Measurements from ENCODE around the gene NBEAL1.
"Not testable (repeated sequence)": the region's sequence is repeated elsewhere in the genome, so short reads cannot be mapped to it uniquely, and the experiment has no call there.

The NBEAL1 gene

GRCh38 chr2:203039211-203039610 lies 24.5 kb downstream of the NBEAL1 start:
- not testable (repeated sequence) for DNase-seq, ATAC-seq

- DNase-seq = no peak
- ATAC-seq = no peak
These were observed 26.4 kb downstream of the NBEAL1 start for GRCh38 chr2:203040966-203041521.

GRCh38 chr2:203042178-203042577 lies 27.5 kb downstream of the NBEAL1 start:
- no peak for ATAC-seq
- DNase-seq = no peak

- DNase-seq (no peak), ATAC-seq (no peak)
These were observed 28.6 kb downstream of the NBEAL1 start for GRCh38 chr2:203043226-203043625.

DNA sequence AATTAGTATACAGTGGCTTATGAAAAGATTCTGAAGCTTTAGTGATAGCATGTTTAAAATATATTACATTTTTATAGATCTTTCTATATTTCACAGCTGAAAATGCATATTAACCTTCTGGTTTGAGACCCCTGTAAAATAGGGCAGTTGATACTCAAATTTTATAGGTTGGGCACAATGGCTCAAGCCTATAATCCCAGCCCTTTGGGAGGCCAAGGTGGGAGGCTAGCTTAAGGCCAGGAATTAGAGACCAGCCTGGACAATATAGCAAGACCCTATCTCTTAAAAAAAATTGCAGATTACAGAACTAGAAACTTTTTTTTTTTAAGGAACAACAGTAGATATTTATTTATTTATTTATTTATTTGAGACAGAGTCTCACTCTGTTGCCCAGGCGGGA lies 31.2 kb downstream of the NBEAL1 start:
- DNase-seq = no peak
- no peak for ATAC-seq

DNA sequence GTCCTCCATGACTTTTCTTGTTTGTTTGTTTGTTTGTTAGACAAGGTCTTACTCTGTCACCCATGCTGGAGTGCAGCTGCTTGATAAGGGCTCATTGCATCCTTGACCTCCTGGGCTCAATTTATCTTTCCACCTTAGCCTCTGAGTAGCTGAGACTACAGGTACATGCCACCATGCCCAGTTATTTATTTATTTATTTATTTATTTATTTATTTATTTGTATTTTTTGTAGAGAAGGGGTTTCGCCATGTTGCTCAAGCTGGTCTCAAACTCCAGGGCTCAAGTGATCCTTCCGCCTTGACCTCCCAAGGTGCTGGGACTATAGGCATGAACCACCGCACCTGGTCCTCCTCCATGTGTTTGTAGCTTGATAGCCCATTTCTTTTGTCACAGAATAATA lies 37.9 kb downstream of the NBEAL1 start:
- no peak for ATAC-seq
- DNase-seq = no peak

- DNase-seq = no peak
- no peak for ATAC-seq
These were observed 45.0 kb downstream of the NBEAL1 start for GRCh38 chr2:203059567-203060240.

- no peak for DNase-seq
- ATAC-seq = no peak
These were observed 46.7 kb downstream of the NBEAL1 start for GRCh38 chr2:203061346-203061745.

DNA sequence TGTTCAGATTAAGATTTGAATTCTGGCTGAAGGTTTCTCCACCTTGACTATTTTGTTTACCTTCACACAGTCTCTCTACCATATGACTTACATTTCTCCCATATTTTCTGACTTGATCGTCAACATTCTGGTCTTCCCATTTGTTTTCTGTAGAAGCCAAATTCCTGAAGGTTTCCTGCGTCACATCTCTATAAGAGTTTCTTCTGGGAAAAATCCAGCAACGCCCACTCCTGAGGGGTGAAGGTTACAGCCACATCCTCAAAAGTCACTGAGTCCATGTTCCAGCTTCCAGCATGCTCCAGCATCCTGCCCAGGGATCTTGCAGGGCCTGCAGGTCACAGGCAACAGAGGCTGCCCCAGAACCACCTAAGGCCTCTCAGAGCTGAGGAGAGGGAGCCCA lies 47.5 kb downstream of the NBEAL1 start:
- ATAC-seq (no peak), DNase-seq (no peak)

DNA sequence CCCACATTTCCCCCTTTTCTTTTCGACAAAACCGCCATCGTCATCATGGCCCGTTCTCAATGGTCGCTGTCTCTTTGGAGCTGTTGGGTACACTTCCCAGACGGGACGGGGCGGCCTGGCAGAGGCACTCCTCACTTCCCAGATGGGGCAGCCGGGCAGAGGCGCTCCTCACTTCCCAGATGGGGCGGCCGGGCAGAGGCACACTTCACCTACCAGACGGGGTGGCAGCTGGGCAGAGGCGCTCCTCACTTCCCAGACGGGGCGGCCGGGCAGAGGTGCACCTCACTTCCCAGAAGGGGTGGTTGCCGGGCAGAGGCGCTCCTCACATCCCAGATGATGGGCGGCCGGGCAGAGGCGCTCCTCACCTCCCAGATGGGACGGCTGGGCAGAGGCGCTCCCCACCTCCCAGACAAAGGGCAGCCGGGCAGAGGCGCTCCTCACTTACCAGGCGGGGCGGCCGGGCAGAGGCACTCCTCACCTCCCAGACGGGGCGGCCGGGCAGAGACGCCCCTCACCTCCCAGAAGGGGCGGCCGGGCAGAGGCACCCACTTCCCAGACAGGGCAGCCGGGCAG lies 51.9 kb downstream of the NBEAL1 start:
- DNase-seq, ATAC-seq: not testable (repeated sequence)

- DNase-seq (no peak), ATAC-seq (no peak)
These were observed 56.0 kb downstream of the NBEAL1 start for GRCh38 chr2:203070701-203071100.

DNA sequence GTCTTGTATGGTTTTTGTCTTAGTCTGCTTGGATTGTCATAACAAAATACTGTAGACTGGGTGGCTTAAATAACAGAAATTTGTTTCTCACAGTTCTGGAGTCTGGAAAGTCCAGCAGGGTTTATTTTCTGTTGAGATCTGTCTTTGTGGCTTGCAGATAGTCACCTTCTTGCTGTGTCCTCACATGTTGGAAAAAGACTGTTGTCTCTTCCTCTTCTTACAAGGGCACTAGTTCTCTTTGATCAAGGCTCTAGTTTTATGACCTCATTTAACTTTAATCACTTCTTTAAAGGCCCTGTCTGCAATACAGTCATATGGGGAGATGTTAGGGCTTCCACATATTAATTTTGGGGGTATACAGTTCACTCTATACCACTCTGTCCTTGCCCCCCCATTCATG lies 56.5 kb downstream of the NBEAL1 start:
- ATAC-seq (peak; percentile 63), DNase-seq (no peak)

GRCh38 chr2:203072371-203072770 lies 57.7 kb downstream of the NBEAL1 start:
- ATAC-seq (no peak), DNase-seq (no peak)

- ATAC-seq = no peak
- no peak for DNase-seq
These were observed 62.8 kb downstream of the NBEAL1 start for GRCh38 chr2:203077451-203077850.

DNA sequence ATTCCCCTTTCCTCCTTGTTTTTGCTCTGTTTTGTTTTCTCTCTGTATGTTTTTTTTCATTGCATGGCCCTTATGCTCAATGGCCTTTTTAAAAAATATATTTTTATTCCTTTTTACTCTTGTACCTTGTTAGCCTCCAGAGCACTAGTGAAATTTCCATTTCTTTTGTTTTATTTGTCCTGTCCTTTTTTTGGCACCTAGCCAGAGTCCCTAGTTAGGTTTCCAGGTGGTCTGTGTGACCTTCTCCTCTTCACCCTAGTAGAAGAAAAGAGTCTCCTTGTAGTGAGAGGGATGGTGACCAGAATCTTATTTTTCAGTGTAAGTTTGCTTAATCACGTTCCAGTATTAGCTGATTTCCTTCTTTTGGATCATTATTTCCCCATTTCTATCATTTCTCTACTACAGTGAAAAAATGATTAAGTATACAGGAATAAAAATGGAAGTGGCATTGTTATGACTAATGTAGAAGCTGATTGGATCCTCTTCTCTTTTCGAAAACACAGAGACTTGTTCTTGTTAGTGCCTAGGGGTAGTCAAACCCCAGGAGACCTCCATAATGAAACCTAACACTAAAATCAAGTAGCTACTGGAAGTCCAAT lies 65.9 kb downstream of the NBEAL1 start:
- DNase-seq = no peak
- no peak for ATAC-seq

- no peak for ATAC-seq
- DNase-seq = no peak
These were observed 68.7 kb downstream of the NBEAL1 start for GRCh38 chr2:203083328-203083727.

DNA sequence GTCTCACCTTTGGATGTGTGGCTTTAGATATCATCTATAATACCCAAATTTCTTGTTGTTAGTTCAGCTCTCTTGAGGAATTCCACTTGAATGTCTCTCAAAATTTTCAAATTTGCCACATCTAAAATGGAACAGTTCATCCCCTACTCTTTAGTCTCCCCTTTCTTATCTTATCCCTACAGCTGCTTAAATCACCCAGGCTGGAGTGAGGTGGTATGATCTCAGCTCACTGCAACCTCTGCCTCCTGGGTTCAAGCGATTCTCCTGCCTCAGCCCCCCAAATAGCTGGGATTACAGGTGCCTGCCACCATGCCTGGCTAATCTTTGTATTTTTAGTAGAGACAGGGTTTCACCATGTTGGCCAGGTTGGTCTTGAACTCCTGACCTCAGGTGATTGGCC lies 71.7 kb downstream of the NBEAL1 start:
- not testable (repeated sequence) for DNase-seq, ATAC-seq

DNA sequence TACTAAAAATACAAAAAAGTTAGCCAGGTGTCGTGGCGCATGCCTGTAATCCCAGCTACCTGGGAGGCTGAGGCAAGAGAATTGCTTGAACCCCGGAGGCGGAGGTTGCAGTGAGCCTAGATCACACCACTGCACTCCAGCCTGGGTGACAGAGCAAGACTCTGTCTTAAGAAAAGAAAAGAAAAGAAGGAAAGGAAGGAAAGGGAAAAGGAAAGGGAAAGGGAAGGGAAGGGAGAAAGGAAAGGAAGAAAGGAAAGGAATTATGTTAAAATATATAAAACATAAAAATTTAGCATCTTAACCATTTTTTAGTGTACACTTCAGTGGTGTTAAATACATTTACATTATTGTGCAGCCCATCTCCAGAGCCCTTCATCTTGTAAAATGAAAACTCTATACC lies 76.0 kb downstream of the NBEAL1 start:
- ATAC-seq, DNase-seq: not testable (repeated sequence)

GRCh38 chr2:203097735-203098134 lies 83.1 kb downstream of the NBEAL1 start:
- no peak for ATAC-seq
- DNase-seq = no peak

DNA sequence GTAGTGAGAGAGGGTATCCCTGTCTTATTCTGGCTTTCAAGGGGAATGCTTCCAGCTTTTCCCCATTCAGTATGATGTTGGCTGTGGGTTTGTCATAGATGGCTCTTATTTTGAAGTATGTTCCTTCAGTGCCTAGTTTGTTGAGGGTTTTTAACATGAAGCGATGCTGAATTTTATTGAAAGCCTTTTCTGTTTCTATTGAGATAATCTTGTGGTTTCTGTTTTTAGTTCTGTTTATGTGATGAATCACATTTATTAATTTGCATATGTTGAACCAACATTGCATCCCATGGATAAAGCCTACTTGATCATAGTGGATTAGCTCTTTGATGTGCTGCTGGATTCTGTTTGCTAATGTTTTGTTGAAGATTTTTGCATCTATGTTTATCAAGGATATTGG lies 87.7 kb downstream of the NBEAL1 start:
- not testable (repeated sequence) for DNase-seq, ATAC-seq

- ATAC-seq = no peak
These were observed 89.6 kb downstream of the NBEAL1 start for GRCh38 chr2:203104273-203104672.

DNA sequence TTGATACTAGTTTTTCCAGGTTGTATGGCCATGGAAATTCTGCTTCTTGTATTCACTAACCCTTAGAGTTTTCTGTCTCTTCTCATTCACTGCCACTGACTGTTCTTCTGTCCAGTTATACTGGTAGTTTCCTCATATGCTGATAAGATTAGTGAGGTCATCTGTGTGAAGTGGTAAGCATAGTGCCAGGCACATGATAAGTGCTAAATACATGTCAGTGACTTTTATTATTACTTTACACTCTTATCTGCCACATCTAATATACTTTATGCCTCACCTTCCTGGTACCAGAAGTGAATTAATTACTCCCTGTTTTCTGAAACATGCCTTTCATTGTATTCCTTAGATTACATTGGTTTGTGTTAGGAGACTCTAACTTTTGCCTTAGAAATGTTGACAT lies 91.3 kb downstream of the NBEAL1 start:
- ATAC-seq (no peak), DNase-seq (no peak)

More at GRCh38 chr2:203104273-203104672, 89.6 kb downstream of the NBEAL1 start:
- DNase-seq = no peak

DNA sequence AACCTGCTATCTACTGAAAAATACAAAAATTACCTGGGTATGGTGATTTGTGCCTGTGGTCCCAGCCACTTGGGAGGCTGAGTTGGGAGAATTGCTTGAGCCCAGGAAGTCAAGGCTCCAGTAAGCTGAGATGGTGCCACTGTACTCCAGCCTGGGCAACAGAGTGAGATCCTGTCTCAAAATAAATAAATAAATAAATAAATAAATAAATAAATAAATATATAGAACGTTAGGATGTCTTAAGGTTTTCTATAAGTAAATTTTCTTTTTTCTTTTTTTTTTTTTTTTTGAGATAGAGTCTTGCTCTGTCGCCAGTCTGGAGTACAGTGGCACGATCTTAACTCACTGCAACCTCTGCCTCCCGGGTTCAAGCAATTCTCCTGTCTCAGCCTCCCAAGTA lies 95.8 kb downstream of the NBEAL1 start:
- ATAC-seq, DNase-seq: not testable (repeated sequence)

All from stimulated activated naive CD8-positive, alpha-beta T cell treated with anti-CD3 and anti-CD28 coated beads, Interleukin-15, Interleukin-2, amounts not matched to agents 100 U/mL and 50 U/mL, for 24 hours (primary cell).